ENCODE results near the gene OSBPL8.

GRCh38 chr12:76428117-76428516 is 131.5 kb downstream of the OSBPL8 start:
- TF ChIP-seq YY1 (IDR thresholded peaks at IDR 0.05; ENCODE audit: insufficient read depth, insufficient read length) (no peak), SUZ12 (IDR thresholded peaks at IDR 0.05; ENCODE audit: extremely low read depth, insufficient read depth, insufficient read length) (no peak), ZNF274 (IDR thresholded peaks at IDR 0.05; ENCODE audit: low read depth, low read length) (no peak)
